Measurements from ENCODE around the gene OR10H5.
"Not testable (repeated sequence)": the region's sequence is repeated elsewhere in the genome, so short reads cannot be mapped to it uniquely, and the experiment has no call there.

DNA sequence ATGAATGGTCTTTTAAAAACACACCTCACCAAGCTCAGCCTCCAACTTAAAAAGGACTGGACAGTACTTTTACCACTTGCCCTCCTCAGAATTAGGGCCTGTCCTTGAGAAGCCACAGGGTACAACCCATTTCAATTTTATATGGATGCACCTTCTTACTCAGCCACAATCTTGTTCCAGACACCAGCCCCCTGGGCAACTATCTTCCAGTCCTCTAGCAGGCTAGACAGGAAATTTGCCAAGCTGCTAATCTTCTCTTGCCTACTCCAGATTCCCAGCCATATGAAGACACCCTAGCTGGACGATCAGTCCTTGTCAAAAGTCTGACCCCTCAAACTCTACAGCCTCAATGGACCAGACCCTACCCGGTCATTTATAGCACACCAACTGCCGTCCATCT lies 46.8 kb downstream of the OR10H5 start:
- TF ChIP-seq ZNF274 (IDR thresholded peaks at IDR 0.05; ENCODE audit: low read depth, low read length); YY1 (IDR thresholded peaks at IDR 0.05; ENCODE audit: insufficient read depth, insufficient read length): not testable (repeated sequence)
